BLaER1 (cell line): ENCODE measurements around the gene RPL38.

Experiments
- H3K27ac ChIP-seq: shearing (Covaris generic); formaldehyde crosslinking; 2 replicates; pipeline ENCODE4 v1.8.1; 2022
- H3K27me3 ChIP-seq: shearing (Covaris generic); formaldehyde crosslinking; 2 replicates; pipeline ENCODE4 v1.8.1; 2022
- H3K36me3 ChIP-seq: shearing (Covaris generic); formaldehyde crosslinking; 2 replicates; pipeline ENCODE4 v1.8.1; 2022
- H3K4me1 ChIP-seq: shearing (Covaris generic); formaldehyde crosslinking; 2 replicates; pipeline ENCODE4 v1.8.1; 2022
- H3K4me2 ChIP-seq: shearing (Covaris generic); formaldehyde crosslinking; 2 replicates; pipeline ENCODE4 v1.8.1; 2022
- H3K4me3 ChIP-seq: shearing (Covaris generic); formaldehyde crosslinking; 2 replicates; pipeline ENCODE4 v1.8.1; 2022
- H3K9ac ChIP-seq: shearing (Covaris generic); formaldehyde crosslinking; 2 replicates; pipeline ENCODE4 v1.8.1; 2022
- H3K9me3 ChIP-seq: shearing (Covaris generic); formaldehyde crosslinking; 2 replicates; pipeline ENCODE4 v1.8.1; 2022
- H4K20me1 ChIP-seq: shearing (Covaris generic); formaldehyde crosslinking; 2 replicates; pipeline ENCODE4 v1.8.1; 2022
- Cebpa-rat ChIP-seq: shearing (Covaris generic); IDR thresholded peaks from 2 replicates; pipeline ENCODE4 v1.8.1; 2022

Gene RPL38

DNA sequence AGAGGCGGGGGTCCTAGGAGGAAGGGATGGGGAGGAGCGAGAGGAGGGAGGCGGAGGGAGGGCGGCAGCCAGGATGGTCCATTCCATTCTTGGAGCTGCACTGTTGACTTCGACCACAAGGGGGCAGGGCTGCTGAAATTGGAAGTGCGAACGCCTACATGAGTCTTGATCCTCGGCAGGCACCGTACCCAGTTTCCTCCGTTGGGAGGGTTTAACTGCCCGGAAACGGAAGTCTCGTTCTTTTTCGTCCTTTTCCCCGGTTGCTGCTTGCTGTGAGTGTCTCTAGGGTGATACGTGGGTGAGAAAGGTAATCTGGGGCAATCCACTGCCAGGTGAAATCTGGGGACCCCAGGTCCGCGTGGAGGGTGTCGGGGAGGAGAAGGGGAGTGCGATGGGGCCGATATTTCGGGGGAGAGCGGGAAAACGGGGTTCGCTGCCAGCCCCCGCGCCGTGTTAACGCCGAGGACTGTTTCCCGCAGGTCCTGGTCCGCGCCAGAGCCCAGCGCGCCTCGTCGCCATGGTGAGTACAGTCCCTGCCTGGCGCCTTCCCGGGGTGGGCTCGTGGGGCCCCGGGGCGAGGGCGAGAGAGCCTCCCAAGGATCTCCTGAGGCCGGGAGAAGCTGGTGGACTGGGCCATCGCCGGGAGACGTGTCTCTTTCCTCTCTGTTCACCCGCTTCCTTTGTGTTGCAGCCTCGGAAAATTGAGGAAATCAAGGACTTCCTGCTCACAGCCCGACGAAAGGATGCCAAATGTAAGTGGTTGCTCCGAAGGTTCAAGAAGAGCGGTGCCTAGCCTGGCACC is at the start of gene RPL38:
RPL38 (plus strand) TSS at position 240 of the 802 bp plus-strand sequence; CDS start at position 518, 278 bp downstream.
- Histone ChIP-seq H3K9me3 (no peaks in the 10 kb centered on the region), H3K4me1 (peaks cover 54% of the 10 kb centered on the region), H3K27me3 (no peaks in the 10 kb centered on the region; the same call in 1 of the 2 replicates), H3K36me3 (peaks cover 47% of the 10 kb centered on the region), H3K4me3 (peak within 1 kb of the TSS; percentile 94), H3K9ac (peak within 1 kb of the TSS; percentile 99), H4K20me1 (peaks cover 51% of the 10 kb centered on the region), H3K4me2 (peak within 1 kb of the TSS; percentile 94), H3K27ac (peak within 1 kb of the TSS; percentile 98)
- TF ChIP-seq Cebpa-rat, result no peak

DNA sequence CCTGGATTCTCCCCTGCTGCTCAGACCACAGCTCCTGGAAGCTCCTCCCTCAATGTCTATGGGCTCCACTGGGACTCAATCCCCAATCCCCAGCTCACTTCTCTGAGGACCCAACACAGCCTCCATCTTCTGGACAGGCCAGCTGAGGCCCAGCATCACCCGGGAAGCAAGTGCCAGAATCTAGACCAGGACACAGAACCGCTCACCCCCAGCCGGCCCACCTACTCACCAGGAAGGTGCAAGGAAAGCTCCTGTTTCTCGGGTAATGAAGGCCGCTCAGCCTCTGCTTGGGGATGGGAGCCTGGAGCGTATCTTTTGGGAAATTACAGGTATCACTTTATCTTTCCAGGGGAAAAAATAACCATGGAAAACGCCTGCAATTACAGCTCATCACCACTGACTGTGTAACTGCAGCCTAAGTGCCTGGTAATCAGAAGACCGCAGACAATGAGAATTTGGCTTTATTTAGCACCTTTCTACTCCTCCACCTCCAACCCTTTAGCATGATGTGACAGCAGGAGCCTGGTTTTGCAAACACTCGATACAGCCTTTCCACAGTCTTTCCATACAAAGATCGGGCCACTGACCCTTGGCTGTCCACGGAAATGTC is 49.6 kb upstream of the RPL38 start:
- no peak for TF ChIP-seq Cebpa-rat
- H3K27ac ChIP-seq, result no peak overlapping the region
- no peaks in the 10 kb centered on the region for H4K20me1 ChIP-seq
- peaks cover 18% of the 10 kb centered on the region for H3K4me1 ChIP-seq
- H3K4me3 ChIP-seq, result no peak overlapping the region
- H3K9ac ChIP-seq, result no peak overlapping the region
- H3K4me2 ChIP-seq, result no peak overlapping the region
- no peaks in the 10 kb centered on the region for H3K9me3 ChIP-seq
- H3K27me3 ChIP-seq, result no peaks in the 10 kb centered on the region
- no peaks in the 10 kb centered on the region for H3K36me3 ChIP-seq

- Histone ChIP-seq H3K27ac (no peak overlapping the region), H3K9me3 (no peaks in the 10 kb centered on the region), H3K9ac (no peak overlapping the region), H3K36me3 (no peaks in the 10 kb centered on the region), H3K4me3 (no peak overlapping the region), H4K20me1 (no peaks in the 10 kb centered on the region), H3K4me2 (peak overlapping the region; percentile 55), H3K4me1 (peaks cover 34% of the 10 kb centered on the region), H3K27me3 (no peaks in the 10 kb centered on the region)
- no peak for TF ChIP-seq Cebpa-rat
Observed at GRCh38 chr17:74156878-74157277, 46.6 kb upstream of the RPL38 start.

DNA sequence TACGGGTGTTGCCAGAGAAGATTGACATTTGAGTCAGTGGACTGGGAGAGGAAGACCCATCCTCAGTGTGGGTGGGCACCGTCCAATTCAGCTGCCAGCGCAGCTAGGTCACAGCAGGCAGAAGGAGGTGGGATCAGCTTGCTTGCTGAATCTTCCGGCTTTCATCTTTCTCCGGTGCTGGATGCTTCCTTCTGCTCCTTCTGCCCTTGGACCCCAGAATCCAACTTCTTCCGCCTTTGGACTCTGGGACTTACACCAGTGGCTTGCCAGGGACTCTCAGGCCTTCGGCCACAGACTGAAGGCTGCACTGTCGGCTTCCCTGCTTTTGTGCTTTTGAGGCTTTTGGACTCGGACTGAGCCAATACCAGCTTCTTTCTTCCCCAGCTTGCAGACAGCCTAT is 46.1 kb upstream of the RPL38 start:
- TF ChIP-seq Cebpa-rat, result no peak
- H3K36me3 ChIP-seq, result no peaks in the 10 kb centered on the region
- H3K27me3 ChIP-seq, result no peaks in the 10 kb centered on the region
- H3K4me1 ChIP-seq, result peaks cover 37% of the 10 kb centered on the region
- no peaks in the 10 kb centered on the region for H3K9me3 ChIP-seq
- H3K27ac ChIP-seq, result no peak overlapping the region
- H3K4me2 ChIP-seq, result no peak overlapping the region
- H3K9ac ChIP-seq, result no peak overlapping the region
- H4K20me1 ChIP-seq, result no peaks in the 10 kb centered on the region
- no peak overlapping the region for H3K4me3 ChIP-seq

- H3K4me2 ChIP-seq, result no peak overlapping the region
- no peak overlapping the region for H3K27ac ChIP-seq
- no peaks in the 10 kb centered on the region for H3K9me3 ChIP-seq
- TF ChIP-seq Cebpa-rat, result no peak
- H3K9ac ChIP-seq, result no peak overlapping the region
- peaks cover 43% of the 10 kb centered on the region for H3K4me1 ChIP-seq
- H3K36me3 ChIP-seq, result no peaks in the 10 kb centered on the region
- H3K4me3 ChIP-seq, result no peak overlapping the region
- no peaks in the 10 kb centered on the region for H4K20me1 ChIP-seq
- H3K27me3 ChIP-seq, result no peaks in the 10 kb centered on the region
Observed at GRCh38 chr17:74158761-74159160, 44.7 kb upstream of the RPL38 start.

GRCh38 chr17:74159226-74159840 is 44.1 kb upstream of the RPL38 start:
- Histone ChIP-seq H3K9me3 (no peaks in the 10 kb centered on the region), H3K9ac (no peak overlapping the region), H3K4me2 (no peak overlapping the region), H3K4me3 (no peak overlapping the region), H3K27ac (no peak overlapping the region), H4K20me1 (no peaks in the 10 kb centered on the region), H3K4me1 (peaks cover 44% of the 10 kb centered on the region), H3K36me3 (no peaks in the 10 kb centered on the region), H3K27me3 (no peaks in the 10 kb centered on the region)
- no peak for TF ChIP-seq Cebpa-rat

DNA sequence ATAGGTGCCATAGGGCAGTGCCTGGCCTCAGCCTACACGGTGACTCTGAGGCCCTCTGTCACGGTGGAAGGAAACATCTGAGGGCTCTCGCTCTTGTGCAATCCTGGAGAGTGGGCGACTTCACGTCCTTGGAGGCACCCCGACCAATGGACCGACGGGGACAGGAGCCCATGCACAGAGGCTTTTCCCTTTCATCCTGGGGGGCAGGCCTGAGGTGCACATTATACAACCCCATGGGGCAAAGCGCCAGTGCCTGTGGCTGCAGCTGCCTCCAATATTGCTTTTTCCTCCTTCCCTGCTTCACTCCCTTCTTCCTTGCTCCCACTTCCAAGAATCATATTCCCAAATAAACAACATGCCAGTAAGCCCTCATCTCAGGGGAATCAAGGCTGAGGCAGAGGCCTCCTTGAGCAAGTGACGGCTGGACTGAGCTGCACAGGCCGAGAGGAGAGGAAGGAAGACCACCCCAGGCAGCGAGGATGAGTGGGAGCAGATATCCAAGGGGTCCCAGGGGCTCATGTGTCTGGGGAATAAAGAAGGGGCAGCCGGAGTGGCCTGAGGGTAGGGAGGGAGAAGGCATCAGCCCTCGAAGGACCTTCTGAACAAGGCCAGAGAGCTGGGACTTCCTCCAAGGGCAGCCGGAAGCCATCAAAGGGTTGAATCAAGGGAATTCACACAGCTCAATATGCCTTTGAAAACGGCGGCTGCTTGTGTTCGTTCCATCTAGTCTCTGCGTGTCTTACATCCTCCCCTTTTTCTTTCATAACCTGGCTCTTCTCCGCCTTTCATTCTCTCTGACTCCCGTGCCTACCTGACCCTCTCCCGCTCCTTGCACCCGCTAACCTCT is 42.6 kb upstream of the RPL38 start:
- H4K20me1 ChIP-seq, result no peaks in the 10 kb centered on the region
- no peaks in the 10 kb centered on the region for H3K36me3 ChIP-seq
- peaks cover 42% of the 10 kb centered on the region for H3K4me1 ChIP-seq
- peak overlapping the region; percentile 84 for H3K4me2 ChIP-seq
- H3K27me3 ChIP-seq, result no peaks in the 10 kb centered on the region
- H3K4me3 ChIP-seq, result 0 out of 2 replicates have a peak overlapping the region, but pooled peaks have one; percentile 16
- H3K9ac ChIP-seq, result peak overlapping the region; percentile 31; the same call in 1 of the 2 replicates
- peak; percentile 65; the same call in 1 of the 2 replicates for TF ChIP-seq Cebpa-rat
- H3K9me3 ChIP-seq, result no peaks in the 10 kb centered on the region
- peak overlapping the region; percentile 36 for H3K27ac ChIP-seq

GRCh38 chr17:74161503-74161875 is 42.0 kb upstream of the RPL38 start:
- H3K36me3 ChIP-seq, result no peaks in the 10 kb centered on the region
- H3K9ac ChIP-seq, result peak overlapping the region; percentile 31; the same call in 1 of the 2 replicates
- H3K27me3 ChIP-seq, result no peaks in the 10 kb centered on the region
- H3K4me3 ChIP-seq, result no peak overlapping the region
- H3K4me2 ChIP-seq, result peak overlapping the region; percentile 84
- no peak for TF ChIP-seq Cebpa-rat
- peak overlapping the region; percentile 36 for H3K27ac ChIP-seq
- H4K20me1 ChIP-seq, result no peaks in the 10 kb centered on the region
- no peaks in the 10 kb centered on the region for H3K9me3 ChIP-seq
- H3K4me1 ChIP-seq, result peaks cover 42% of the 10 kb centered on the region

- TF ChIP-seq Cebpa-rat, result no peak
- Histone ChIP-seq H3K36me3 (no peaks in the 10 kb centered on the region), H3K27ac (no peak overlapping the region), H3K4me3 (no peak overlapping the region), H3K4me2 (no peak overlapping the region), H3K27me3 (no peaks in the 10 kb centered on the region), H3K9me3 (0 out of 2 replicates have a peak, but pooled peaks cover 3% of the 10 kb centered on the region), H3K4me1 (peaks cover 37% of the 10 kb centered on the region), H4K20me1 (no peaks in the 10 kb centered on the region), H3K9ac (no peak overlapping the region)
Observed at GRCh38 chr17:74163271-74163821, 40.1 kb upstream of the RPL38 start.
